Caco-2 (cell line): ENCODE data around the gene CAND1. TPM values are rescaled to one million over a fixed set of nuclear protein-coding genes. Genes with fewer than 3 reads are reported as not detected.

ENCODE experiments used
- BruUV-seq: library from RNA; stranded (reverse); fragments of 400-500 nt; replicated peaks from 2 replicates; lab custom pipeline; 2021; lab: Mats Ljungman, UMichigan
- CTCF ChIA-PET: fragments of 300-600 bp; sonication (Branson Sonifier 250); formaldehyde crosslinking; loops from one replicate; lab custom pipeline; 2022; ENCODE audit warnings: antibody characterized with exemption; lab: Charles Lee
- POLR2A ChIA-PET: fragments of 300-600 bp; sonication (Branson Sonifier 250); formaldehyde crosslinking; loops from one replicate; lab custom pipeline; 2022; ENCODE audit warnings: antibody characterized with exemption; lab: Charles Lee
- DNase-seq, 2 experiments: peaks; one replicate each; pipeline versions ENCODE4 v3.0.0 to v3.0.0-alpha.2; 2020 to 2022
- H3K27me3 ChIP-seq: replicated peaks from 2 replicates; pipeline ENCODE4 v1.6.0; 2011; ENCODE audit warnings: low read length; ENCODE audit not compliant: control insufficient read depth, insufficient read depth
- H3K36me3 ChIP-seq: 2 replicates; pipeline ENCODE4 v1.5.1; 2011; ENCODE audit warnings: low read length; ENCODE audit not compliant: control insufficient read depth, insufficient read depth
- H3K4me1 ChIP-seq: fragments of 250-450 bp; sonication (Bioruptor Pico); 2 replicates; pipeline ENCODE4 v1.5.1; 2020; ENCODE audit warnings: mild to moderate bottlenecking
- H3K4me3 ChIP-seq: 2 replicates; pipeline ENCODE4 v1.5.1; 2011; ENCODE audit warnings: low read depth, mild to moderate bottlenecking, control low read depth, low read length
- H3K9me3 ChIP-seq: fragments of 250-450 bp; sonication (Bioruptor Pico); 2 replicates; pipeline ENCODE4 v1.5.1; 2020; ENCODE audit warnings: mild to moderate bottlenecking, moderate library complexity
- H3K27ac Mint-ChIP-seq: one replicate; pipeline ENCODE4 v1.8.0; 2022; ENCODE audit warnings: mixed read lengths; ENCODE audit not compliant: unreplicated experiment
- H3K27me3 Mint-ChIP-seq: one replicate; pipeline ENCODE4 v1.8.0; 2022; ENCODE audit warnings: mixed read lengths; ENCODE audit not compliant: insufficient read depth, unreplicated experiment
- H3K36me3 Mint-ChIP-seq: one replicate; pipeline ENCODE4 v1.8.0; 2022; ENCODE audit warnings: mild to moderate bottlenecking, mixed read lengths; ENCODE audit not compliant: insufficient read depth, unreplicated experiment
- H3K4me1 Mint-ChIP-seq: one replicate; pipeline ENCODE4 v1.8.0; 2022; ENCODE audit warnings: low read depth, mixed read lengths; ENCODE audit not compliant: unreplicated experiment
- H3K4me3 Mint-ChIP-seq: one replicate; pipeline ENCODE4 v1.8.0; 2022; ENCODE audit warnings: mild to moderate bottlenecking, moderate library complexity, mixed read lengths; ENCODE audit not compliant: unreplicated experiment
- H3K9me3 Mint-ChIP-seq: one replicate; pipeline ENCODE4 v1.8.0; 2022; ENCODE audit warnings: mixed read lengths; ENCODE audit not compliant: unreplicated experiment
- intact Hi-C: fragments of 100-400 bp; cut with micrococcal nuclease; formaldehyde crosslinking; loops from one replicate; pipeline ENCODE4 v1.10.0; 2022; ENCODE audit not compliant: unreplicated experiment
- total RNA-seq: library from RNA; stranded (reverse); gene quantifications from 2 replicates; pipeline ENCODE4 v1.2.3, GENCODE V29; 2022
- TF ChIP-seq, protein P1 (sequence below), 2 experiments: fragments of 200-600 bp in 1 of 2; IDR thresholded peaks; 1 replicate in 1 of 2; 2 replicates in 1 of 2; pipeline versions ENCODE4 v1.5.1 to v1.8.0; 2011 to 2022; ENCODE audit warnings: antibody characterized with exemption in 1 of 2, control low read depth in 1 of 2, inconsistent platforms in 1 of 2, low read depth in 1 of 2, low read length in 1 of 2, mild to moderate bottlenecking in 1 of 2, moderate library complexity in 1 of 2; ENCODE audit not compliant: insufficient read depth in 1 of 2, severe bottlenecking in 1 of 2, unreplicated experiment in 1 of 2

The CAND1 gene
- total RNA-seq, 1 experiment from 2014 or later = 148 TPM

DNA sequence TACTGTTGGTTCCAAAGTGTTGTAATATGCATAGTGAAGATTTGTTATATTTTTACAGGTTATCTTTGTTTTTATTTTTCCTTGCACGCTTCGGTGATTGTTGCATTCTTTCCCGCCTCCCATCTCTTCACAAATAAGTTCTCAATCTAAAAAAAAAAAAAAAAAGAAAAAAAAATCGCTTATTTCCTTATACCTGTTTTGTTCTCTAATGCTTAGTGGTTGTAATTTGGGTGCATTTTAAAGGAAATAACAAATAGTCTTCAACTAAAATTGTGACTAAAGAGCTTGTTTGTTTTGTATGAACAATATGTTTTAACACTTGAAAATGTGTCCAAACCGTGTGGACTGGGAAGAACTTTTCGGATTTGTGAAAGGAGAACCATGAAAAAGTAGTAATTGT, 1.5 kb downstream of the CAND1 start:
- ChIA-PET POLR2A (no interaction called here), CTCF (no interaction called here)
- intact Hi-C loops = no loop called here
- no peaks in the 10 kb centered on the region for H3K9me3 Mint-ChIP-seq
- BruUV-seq = no TSS peak
- no peaks in the 10 kb centered on the region for H3K27me3 Mint-ChIP-seq
- no peaks in the 10 kb centered on the region for H3K36me3 ChIP-seq
- TF ChIP-seq, protein P1, sequence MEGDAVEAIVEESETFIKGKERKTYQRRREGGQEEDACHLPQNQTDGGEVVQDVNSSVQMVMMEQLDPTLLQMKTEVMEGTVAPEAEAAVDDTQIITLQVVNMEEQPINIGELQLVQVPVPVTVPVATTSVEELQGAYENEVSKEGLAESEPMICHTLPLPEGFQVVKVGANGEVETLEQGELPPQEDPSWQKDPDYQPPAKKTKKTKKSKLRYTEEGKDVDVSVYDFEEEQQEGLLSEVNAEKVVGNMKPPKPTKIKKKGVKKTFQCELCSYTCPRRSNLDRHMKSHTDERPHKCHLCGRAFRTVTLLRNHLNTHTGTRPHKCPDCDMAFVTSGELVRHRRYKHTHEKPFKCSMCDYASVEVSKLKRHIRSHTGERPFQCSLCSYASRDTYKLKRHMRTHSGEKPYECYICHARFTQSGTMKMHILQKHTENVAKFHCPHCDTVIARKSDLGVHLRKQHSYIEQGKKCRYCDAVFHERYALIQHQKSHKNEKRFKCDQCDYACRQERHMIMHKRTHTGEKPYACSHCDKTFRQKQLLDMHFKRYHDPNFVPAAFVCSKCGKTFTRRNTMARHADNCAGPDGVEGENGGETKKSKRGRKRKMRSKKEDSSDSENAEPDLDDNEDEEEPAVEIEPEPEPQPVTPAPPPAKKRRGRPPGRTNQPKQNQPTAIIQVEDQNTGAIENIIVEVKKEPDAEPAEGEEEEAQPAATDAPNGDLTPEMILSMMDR (IDR thresholded peaks at IDR 0.05; ENCODE audit: insufficient read depth in 1 of 2, low read depth in 1 of 2, low read length in 1 of 2, severe bottlenecking in 1 of 2, unreplicated experiment in 1 of 2) = no peak
- DNase-seq = no peak
- H3K4me3 Mint-ChIP-seq = peak overlapping the region; percentile 83
- no peaks in the 10 kb centered on the region for H3K9me3 ChIP-seq
- H3K4me1 Mint-ChIP-seq = peaks cover 11% of the 10 kb centered on the region
- 0 out of 2 replicates have a peak, but pooled peaks cover 2% of the 10 kb centered on the region for H3K4me1 ChIP-seq
- H3K4me3 ChIP-seq = peak overlapping the region; percentile 78
- peak overlapping the region; percentile 96 for H3K27ac Mint-ChIP-seq
- H3K27me3 ChIP-seq = no peaks in the 10 kb centered on the region
- H3K36me3 Mint-ChIP-seq = peaks cover 44% of the 10 kb centered on the region

DNA sequence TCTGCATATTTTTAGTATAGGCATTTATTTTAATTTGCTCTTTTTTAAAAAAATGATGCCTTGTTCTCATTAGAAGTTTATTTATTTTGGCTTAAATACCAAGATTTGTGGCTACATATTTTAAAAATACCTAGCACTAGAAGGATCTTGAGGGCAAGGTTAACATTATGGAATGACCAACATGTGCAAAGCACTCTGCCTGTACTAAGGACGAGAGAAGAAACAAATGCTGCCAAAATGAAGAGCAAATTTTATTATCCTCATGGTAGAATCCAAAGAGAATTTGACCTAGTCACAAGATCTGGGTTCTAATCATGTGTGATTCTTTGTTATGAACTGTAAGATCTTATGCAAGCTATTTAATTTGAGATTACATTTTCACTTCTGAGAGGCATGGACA, 2.8 kb downstream of the CAND1 start:
- Mint-ChIP-seq H3K36me3 (peaks cover 44% of the 10 kb centered on the region), H3K4me1 (peaks cover 20% of the 10 kb centered on the region), H3K4me3 (peak overlapping the region; percentile 83), H3K27ac (no peak overlapping the region), H3K27me3 (no peaks in the 10 kb centered on the region), H3K9me3 (no peaks in the 10 kb centered on the region)
- intact Hi-C loops = no loop called here
- H3K36me3 ChIP-seq = no peaks in the 10 kb centered on the region
- no peak overlapping the region for H3K4me3 ChIP-seq
- POLR2A ChIA-PET = no interaction called here
- TF ChIP-seq, protein P1 (IDR thresholded peaks at IDR 0.05; ENCODE audit: insufficient read depth in 1 of 2, low read depth in 1 of 2, low read length in 1 of 2, severe bottlenecking in 1 of 2, unreplicated experiment in 1 of 2) = no peak
- no peaks in the 10 kb centered on the region for H3K27me3 ChIP-seq
- CTCF ChIA-PET = no interaction called here
- no TSS peak for BruUV-seq
- no peaks in the 10 kb centered on the region for H3K9me3 ChIP-seq
- DNase-seq = no peak
- H3K4me1 ChIP-seq = 0 out of 2 replicates have a peak, but pooled peaks cover 4% of the 10 kb centered on the region

DNA sequence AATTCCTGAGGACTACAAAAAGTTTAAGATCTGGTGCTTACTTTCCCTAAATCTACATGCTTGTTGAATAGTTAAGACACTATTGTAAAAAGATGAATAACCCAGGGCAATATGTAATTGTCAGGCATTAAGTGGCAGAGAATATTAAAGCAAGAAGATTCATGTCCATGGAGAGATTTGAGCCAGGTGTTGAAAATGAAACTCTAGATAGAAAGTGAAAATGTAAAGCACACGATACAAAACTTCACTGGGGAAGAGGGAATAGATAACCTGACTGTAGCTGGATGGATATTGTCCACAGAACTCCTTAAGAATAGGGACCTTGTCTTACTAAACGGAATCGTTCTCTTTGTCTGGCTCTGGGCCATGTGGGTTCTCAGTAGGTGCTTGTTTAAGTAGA, 5.0 kb downstream of the CAND1 start:
- TF ChIP-seq, protein P1 (IDR thresholded peaks at IDR 0.05; ENCODE audit: insufficient read depth in 1 of 2, low read depth in 1 of 2, low read length in 1 of 2, severe bottlenecking in 1 of 2, unreplicated experiment in 1 of 2) = no peak
- ChIA-PET POLR2A (no interaction called here), CTCF (no interaction called here)
- Histone ChIP-seq H3K4me1 (0 out of 2 replicates have a peak, but pooled peaks cover 4% of the 10 kb centered on the region), H3K9me3 (no peaks in the 10 kb centered on the region), H3K4me3 (no peak overlapping the region), H3K27me3 (no peaks in the 10 kb centered on the region), H3K36me3 (no peaks in the 10 kb centered on the region)
- no TSS peak for BruUV-seq
- intact Hi-C loops = no loop called here
- Mint-ChIP-seq H3K36me3 (peaks cover 44% of the 10 kb centered on the region), H3K4me1 (peaks cover 20% of the 10 kb centered on the region), H3K9me3 (no peaks in the 10 kb centered on the region), H3K27ac (no peak overlapping the region), H3K27me3 (no peaks in the 10 kb centered on the region), H3K4me3 (no peak overlapping the region)
- no peak for DNase-seq
